ENCODE results near the gene ADD1.

ADD1 gene

DNA sequence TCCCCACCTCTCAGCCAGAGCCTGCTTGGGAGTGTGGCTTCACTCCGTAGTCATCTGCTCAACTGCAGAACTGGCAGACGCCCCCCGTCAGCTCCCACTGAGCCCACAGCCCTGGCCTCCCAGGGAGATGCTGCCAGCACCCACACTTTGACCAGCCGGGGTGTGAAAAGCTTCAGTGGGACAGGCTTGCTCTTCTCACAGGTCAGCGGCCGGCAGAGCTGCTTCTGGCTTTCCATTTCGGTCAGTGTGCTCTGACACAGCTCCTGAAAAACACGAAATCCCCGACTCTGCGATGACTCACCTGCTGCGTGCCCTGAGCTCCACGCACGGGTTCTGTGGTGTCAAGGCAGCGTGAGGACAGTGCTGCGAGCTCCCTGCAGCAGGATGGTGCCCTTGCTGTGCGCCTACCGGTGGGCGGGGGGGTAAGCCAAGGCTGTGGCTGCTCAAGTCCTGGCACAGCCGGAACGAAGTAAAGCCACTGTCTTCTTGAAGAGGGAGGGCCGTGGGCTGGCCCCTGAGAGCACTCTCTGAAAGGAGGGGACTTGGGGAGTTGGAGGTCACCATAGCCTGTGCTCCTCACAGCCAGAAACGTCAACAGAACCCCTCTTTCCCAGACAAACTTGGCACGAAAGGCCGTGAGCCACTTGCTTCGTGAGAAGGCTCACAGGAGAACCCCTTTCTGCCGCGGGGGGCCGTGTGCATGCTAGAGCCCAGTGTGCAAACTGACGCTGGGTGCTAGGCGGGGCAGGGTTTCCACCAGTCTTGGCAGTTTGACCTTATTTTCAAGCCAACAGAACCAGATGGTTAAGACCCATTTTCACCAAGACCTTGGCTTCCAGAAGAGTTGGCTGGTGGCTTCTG is 96.0 kb downstream of the ADD1 start:
- Histone ChIP-seq H3K9me3 (no peaks in the 10 kb centered on the region), H3K4me3 (no peak overlapping the region), H3K36me3 (peaks cover 58 to 78% (median 77%) of the 10 kb centered on the region in 3 donors), H3K27me3 (no peaks in the 10 kb centered on the region), H3K27ac (no peak overlapping the region), H3K4me1 (peaks cover 0 to 26% (median 19%) of the 10 kb centered on the region in 4 donors)
- peak in 1 of 2 donors; percentile 54 for DNase-seq
- TF ChIP-seq, protein P1, sequence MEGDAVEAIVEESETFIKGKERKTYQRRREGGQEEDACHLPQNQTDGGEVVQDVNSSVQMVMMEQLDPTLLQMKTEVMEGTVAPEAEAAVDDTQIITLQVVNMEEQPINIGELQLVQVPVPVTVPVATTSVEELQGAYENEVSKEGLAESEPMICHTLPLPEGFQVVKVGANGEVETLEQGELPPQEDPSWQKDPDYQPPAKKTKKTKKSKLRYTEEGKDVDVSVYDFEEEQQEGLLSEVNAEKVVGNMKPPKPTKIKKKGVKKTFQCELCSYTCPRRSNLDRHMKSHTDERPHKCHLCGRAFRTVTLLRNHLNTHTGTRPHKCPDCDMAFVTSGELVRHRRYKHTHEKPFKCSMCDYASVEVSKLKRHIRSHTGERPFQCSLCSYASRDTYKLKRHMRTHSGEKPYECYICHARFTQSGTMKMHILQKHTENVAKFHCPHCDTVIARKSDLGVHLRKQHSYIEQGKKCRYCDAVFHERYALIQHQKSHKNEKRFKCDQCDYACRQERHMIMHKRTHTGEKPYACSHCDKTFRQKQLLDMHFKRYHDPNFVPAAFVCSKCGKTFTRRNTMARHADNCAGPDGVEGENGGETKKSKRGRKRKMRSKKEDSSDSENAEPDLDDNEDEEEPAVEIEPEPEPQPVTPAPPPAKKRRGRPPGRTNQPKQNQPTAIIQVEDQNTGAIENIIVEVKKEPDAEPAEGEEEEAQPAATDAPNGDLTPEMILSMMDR (IDR thresholded peaks at IDR 0.05) = no peak
- intact Hi-C loops (cut with DNase I; ENCODE audit: low total_unique reads) = loop anchor here (5.0 to 10.0 kb wide), 3 partner anchors 97 to 1965 kb away; partner anchors contain the start of genes ADD1 and DGKQ

DNA sequence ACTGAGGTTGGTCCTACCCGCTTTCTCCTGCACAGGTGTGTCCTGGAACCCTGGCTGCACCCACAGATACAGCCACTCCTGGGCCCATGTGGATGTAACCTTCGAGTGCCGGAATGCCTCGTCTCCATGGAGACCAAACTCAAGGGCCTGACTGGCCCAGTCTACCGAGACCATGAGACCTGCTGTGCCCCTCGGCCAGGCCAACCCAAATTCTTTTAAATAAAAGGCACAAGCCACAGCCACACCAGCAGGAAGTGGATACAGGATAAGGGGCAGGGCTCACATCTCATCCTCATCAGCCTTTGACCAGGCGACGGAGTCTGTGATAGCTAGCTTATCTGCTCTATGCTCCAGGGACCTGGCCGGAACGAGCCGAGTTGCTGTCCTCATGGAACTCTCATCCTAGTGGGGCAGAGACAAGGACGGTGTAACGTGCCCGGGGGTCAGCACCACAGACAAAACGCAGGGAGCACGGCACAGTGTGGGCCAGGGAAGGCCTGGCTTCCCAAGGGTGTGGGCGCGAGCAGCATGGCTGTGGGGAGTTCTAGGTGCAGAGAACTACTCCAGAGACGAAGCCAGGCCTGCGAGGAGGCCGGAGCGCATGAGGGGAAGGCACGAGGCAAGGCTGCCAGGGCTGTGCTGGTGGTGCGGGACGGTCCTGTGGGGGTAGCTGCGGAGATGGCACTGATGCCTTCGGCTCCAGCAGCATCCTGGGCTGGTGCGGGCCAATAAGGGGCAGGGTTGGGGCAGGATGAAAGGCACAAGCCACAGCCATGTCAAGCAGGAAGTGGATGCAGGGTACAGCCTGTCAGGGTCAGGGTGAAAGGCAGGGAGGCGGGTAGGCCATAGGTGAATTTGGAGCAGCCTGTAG is 96.9 kb downstream of the ADD1 start:
- no peak overlapping the region for H3K4me3 ChIP-seq
- DNase-seq = peak in 1 of 2 donors; percentile 63
- H3K4me1 ChIP-seq = peaks cover 0 to 21% (median 14%) of the 10 kb centered on the region in 4 donors
- TF ChIP-seq, protein P1 (IDR thresholded peaks at IDR 0.05) = no peak
- H3K27ac ChIP-seq = no peak overlapping the region
- no peaks in the 10 kb centered on the region for H3K9me3 ChIP-seq
- intact Hi-C loops (cut with DNase I; ENCODE audit: low total_unique reads) = no loop called here
- H3K36me3 ChIP-seq = peaks cover 67 to 87% (median 85%) of the 10 kb centered on the region in 3 donors
- no peaks in the 10 kb centered on the region for H3K27me3 ChIP-seq

DNA sequence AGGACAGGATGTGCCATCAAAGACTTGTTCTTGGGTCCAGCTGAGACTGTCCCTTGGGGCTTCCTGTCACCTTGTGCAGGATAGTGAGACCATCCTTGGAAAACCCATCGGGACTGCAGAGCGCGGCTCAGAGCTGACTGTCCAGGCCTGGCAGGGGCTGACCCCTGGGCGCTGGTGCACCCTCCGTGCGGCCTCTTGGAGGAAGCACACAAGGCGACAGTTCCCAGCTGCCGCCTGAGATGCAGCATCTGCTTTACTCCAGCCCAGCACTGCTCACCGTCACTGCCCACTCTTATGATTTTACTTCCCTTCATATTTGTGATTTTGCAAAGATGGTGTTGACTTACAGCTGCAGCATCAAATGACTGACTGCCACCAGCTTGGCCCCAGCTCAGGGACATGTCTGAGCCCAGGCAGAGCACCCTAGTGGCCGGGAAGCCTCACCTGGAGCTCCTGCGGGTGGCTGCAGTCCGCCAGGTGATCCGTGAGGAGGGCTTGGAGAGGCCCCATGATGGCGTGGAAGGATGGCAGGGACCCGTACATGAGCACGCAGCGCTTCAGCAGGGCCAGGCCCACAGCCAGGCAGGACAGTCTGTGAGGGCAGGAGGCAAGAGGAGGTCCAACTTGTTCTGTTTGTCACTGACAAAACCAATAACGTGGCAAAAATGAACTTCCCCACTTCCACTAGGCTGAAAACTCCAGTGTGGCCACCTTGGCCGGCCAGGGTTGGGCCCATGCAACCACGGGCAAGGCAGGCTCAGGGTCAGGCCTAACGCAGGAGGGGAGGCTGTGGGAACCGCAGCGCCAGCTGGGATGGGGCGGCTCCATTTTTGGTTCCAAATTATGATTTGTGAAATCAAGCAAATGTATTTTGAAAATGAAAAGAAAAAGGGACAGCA is 97.7 kb downstream of the ADD1 start:
- intact Hi-C loops (cut with DNase I; ENCODE audit: low total_unique reads) = no loop called here
- TF ChIP-seq, protein P1 (IDR thresholded peaks at IDR 0.05) = no peak
- H3K36me3 ChIP-seq = peaks cover 75 to 94% (median 94%) of the 10 kb centered on the region in 3 donors
- DNase-seq = peak in 1 of 2 donors; percentile 52
- H3K27ac ChIP-seq = no peak overlapping the region
- H3K27me3 ChIP-seq = no peaks in the 10 kb centered on the region
- H3K4me3 ChIP-seq = no peak overlapping the region
- peaks cover 0 to 12% (median 8%) of the 10 kb centered on the region in 4 donors for H3K4me1 ChIP-seq
- H3K9me3 ChIP-seq = no peaks in the 10 kb centered on the region

DNA sequence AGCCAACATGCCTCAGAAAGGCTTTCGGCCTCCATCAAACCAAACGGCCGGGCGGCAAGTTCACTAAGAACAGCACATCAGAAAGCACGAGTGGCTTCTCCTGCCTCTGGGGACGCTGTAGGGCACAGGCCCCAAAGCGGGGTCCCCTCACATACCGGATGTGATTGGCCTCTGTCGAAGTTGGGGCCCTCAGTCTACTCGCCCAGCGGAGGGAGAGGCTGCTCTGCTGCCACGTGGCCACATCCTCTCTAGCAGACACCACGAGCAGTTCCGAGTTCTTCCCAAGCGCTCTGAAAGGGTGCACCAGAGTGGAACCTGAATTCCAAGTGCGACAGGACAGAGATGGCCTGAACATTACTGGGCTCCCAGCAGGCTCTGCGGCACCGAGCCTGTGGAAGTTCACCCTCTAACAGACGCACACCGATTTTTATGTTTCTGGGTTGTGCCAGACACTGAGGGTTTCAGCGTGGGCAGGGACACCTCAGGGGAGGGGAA is 98.4 kb downstream of the ADD1 start:
- peaks cover 82 to 99% (median 98%) of the 10 kb centered on the region in 3 donors for H3K36me3 ChIP-seq
- H3K27ac ChIP-seq = no peak overlapping the region
- H3K27me3 ChIP-seq = no peaks in the 10 kb centered on the region
- H3K4me1 ChIP-seq = peaks cover 0 to 5% (median 3%) of the 10 kb centered on the region in 4 donors
- no peak for DNase-seq
- H3K4me3 ChIP-seq = no peak overlapping the region
- TF ChIP-seq, protein P1 (IDR thresholded peaks at IDR 0.05) = no peak
- H3K9me3 ChIP-seq = no peaks in the 10 kb centered on the region
- intact Hi-C loops (cut with DNase I; ENCODE audit: low total_unique reads) = no loop called here
